GM19324 (cell line): ENCODE data around the gene ZFP30.
"Not testable (repeated sequence)": the region's sequence is repeated elsewhere in the genome, so short reads cannot be mapped to it uniquely, and the experiment has no call there.

Source experiments
- ATAC-seq: cut with Tn5 transposase; IDR thresholded peaks from one replicate; pipeline ENCODE4 v1.9.1; 2021; ENCODE audit warnings: mild to moderate bottlenecking, moderate library complexity; ENCODE audit not compliant: unreplicated experiment, low FRiP score

The ZFP30 gene

DNA sequence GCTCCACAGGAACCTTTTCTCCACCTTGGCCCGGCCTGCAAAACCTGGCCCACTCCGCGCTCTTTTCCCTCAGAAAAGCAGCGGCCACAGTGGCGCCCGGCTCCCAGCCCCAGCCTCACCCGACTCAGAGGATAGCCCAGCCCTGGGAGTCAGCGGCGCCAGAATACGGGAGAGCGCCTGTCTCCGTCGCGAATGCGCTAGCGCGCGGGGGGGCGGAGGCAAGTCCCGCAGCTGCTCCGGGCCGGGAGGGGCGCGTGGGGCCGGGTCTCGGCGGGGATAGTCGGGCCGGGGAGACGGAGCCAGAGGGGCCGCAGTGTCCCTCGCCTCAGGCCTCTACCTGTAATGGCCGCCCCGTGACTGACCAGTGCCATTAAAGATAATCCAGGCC is at the start of gene ZFP30:
ZFP30 (minus strand) TSS at position 165 of the 388 bp plus-strand sequence. CDS start 7,643 bp downstream, outside the sequence.
- ATAC-seq = peak; percentile 44

GRCh38 chr19:37699057-37699456 is 43.8 kb upstream of the ZFP30 start:
- ATAC-seq = no peak

- ATAC-seq = no peak
Measured at GRCh38 chr19:37698216-37698615, 43.0 kb upstream of the ZFP30 start.

DNA sequence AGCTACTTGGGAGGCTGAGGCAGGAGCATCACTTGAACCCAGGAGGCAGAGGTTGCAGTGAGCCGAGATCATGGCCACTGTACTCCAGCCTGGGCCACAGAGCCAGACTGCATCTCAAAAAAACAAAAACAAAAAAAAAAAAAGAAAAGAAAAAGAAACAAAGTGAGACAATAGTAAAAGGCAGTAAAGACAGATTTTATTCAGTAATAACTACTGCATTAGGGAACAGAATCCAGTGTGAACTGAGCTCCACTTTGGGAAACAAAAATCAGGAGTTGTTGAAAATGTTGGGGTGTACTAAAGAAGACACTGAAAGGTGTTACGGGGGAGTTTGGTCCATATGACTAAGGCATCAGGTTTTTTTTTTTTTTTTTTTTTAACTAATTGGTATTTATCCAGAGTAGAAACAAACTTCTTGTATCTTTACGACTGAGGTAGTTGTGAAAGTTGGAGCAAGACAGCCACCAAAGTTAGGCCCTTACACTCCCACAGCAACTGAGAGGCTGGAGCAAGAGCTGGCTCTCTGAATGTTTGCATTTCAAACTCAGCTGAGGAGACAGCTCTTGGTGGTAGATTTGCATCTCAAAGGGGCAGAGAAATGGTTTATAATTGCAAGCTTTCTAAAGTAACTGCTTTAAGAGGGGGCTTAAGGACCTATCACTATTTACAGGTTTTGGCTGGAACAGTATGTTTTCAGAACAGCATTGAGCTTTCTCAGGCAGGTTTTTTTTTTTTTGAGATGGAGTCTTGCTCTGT is 40.1 kb upstream of the ZFP30 start:
- ATAC-seq = no peak

- ATAC-seq = no peak
Measured at GRCh38 chr19:37692956-37693620, 37.8 kb upstream of the ZFP30 start.

DNA sequence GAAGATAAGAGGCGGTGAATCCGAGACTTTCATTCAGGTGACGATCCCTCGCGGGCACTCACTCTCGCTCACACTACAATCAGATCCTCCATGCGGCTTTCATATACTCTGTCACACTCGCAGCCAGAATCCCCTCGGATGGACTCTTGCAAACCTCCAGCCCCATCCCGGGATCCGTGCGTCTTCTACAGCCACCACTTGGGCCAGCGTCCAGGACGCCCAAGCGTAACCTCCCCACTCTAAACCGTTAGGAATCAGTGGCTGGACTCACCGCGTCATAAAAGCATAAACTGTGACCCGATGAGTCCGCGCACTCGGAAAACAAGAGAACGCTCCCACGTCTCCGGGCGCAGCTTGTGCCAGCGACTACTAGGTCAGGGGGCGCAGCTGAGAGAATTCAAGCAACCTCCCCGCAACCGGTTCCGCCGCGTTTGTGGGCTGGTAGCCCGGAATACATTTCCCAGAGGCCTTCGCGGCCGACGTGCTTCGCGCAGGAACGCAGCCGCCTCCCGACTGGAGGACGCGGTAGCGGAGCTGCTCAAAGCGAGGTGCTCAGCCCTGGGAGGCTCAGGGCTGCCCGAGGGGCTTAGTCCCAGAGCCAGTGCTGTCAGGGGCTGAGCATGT is 36.7 kb upstream of the ZFP30 start:
- ATAC-seq = no peak

- ATAC-seq = no peak
Measured at GRCh38 chr19:37683520-37683919, 28.3 kb upstream of the ZFP30 start.

- no peak for ATAC-seq
Measured at GRCh38 chr19:37669450-37669914, 14.2 kb upstream of the ZFP30 start.

GRCh38 chr19:37657157-37657556 is 1.9 kb upstream of the ZFP30 start:
- ATAC-seq = not testable (repeated sequence)

DNA sequence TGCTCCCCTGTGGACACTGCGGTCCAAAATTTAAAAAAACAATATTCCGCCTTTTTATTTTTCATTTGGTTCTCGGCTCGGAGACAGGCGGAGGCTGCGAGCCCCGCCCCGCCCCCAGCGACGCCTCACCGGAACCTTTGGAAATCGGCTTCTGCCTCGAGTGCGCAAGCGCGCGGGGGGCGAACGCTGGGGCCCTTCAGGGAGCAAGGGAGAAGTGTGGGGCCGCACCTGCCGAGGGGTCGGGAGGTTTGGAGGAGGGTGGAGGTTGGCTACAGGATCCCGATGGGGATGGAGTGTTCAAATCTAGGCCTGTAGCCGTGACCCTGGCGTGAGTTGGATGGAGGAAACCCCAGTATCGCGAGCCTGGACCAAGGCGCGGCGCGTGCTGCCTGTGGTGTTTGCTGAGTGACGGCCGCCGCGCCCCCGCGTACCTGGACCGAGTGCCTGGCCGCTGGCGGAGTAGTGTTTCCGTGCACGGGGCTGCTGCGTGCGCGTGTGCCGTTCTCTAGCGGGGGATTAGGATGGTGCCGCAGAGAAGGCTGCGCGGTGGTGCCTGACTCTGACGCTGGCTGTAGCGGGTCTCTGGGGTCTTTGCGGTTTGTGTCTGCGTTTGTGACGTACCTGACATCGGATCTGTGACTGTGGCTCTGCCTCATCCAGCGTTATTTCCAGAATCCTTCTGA is 565 bp upstream of the ZFP30 start:
- peak; percentile 47 for ATAC-seq

GRCh38 chr19:37654629-37655300 is 500 bp downstream of the ZFP30 start:
- ATAC-seq = peak; percentile 26

DNA sequence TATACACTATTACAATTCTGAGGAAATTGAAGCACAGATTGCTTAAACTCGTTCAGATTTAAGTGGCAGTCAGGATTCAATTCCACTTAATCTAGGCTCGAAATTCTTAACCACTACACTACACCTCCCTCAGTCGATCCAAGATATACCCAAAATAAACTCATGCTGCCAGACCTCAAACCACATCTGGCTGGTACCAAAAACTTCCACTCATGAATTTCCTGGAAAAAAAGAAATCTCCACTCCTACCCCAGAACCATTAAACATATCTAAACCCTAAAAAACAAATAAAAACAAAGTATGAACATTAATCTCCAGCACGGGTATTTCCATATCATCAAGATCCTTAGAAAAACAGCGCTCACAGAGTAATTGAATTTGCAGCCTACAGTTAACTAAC is 1.1 kb downstream of the ZFP30 start:
- ATAC-seq = no peak

DNA sequence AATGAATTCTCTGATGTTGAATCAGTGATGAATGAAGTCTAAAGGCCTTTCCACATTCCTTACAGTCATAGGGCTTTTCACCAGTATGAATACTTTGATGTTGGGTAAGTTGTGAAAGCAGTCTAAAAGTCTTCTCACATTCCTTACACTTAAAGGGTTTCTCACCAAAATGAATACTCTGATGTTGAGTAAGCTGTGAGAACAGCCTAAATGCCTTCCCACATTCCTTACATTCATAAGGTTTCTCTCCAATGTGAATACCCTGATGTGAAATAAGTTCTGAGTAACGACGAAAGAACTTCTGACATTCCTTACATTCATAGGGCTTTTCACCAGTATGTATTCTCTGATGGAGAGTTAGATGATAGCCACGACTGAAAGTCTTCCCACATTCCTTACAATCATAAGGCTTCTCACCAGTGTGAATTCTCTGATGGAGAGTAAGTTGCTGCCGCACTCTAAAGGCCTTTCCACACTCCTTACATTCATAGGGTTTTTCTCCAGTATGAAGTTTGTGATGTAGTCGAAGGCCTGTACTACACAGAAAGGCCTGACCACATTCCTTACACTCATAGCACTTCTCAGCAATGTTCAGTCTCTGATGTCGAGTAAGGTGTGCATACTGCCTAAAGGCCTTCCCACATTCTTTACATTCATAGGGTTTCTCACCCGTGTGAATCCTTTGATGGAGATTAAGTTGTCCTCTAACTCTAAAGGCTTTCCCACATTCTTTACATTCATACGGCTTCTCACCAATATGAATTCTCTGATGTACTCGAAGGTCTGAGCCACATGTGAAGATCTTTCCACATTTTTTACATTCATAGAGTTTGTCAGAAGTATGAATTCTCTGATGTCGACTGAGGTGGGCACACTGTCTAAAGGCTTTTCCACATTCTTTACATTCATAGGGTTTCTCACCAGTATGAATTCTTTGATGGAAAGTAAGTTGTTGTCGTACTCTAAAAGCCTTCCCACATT is 19.9 kb downstream of the ZFP30 start:
- no peak for ATAC-seq

- peak; percentile 44 for ATAC-seq
Measured at GRCh38 chr19:37594982-37595382, 60.3 kb downstream of the ZFP30 start.

GRCh38 chr19:37594304-37594981 is 60.8 kb downstream of the ZFP30 start, which contains the start of the genes ZNF540 and ZNF571:
ZNF540 (plus strand) TSS chr19:37594876; CDS start chr19:37598448, 3,572 bp downstream.
ZNF571 (minus strand) TSS chr19:37594792; CDS start chr19:37586676, 8,116 bp downstream.
- ATAC-seq = peak; percentile 93

DNA sequence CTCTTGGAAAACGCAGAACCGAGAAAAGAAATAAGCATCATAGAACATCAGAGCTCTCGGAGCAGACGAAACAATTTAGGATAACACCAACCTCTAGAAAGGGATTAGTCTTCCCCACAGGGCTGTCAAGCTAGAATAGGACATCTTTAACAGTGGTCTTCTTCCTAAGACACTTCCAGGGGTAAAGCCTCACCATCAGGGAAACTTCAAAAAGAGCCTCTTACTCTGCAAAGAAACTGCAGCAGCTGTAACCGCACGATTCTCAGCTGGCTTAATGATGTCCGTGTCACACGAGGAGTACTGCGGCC is 61.3 kb downstream of the ZFP30 start:
- ATAC-seq = no peak

- no peak for ATAC-seq
Measured at GRCh38 chr19:37583340-37583739, 71.9 kb downstream of the ZFP30 start.

GRCh38 chr19:37572203-37572602 is 83.1 kb downstream of the ZFP30 start:
- no peak for ATAC-seq

DNA sequence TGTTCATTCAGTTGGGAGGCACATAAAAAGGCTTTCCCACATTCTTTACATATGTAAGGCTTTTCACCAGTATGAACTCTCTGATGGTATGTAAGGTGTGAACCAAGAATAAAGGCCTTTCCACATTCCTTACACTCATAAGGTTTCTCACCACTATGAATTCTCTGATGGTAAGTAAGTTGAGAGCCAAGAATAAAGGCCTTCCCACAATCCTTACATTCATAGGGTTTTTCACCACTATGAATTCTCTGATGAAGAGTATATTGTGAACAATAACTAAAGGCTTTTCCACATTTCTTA is 89.9 kb downstream of the ZFP30 start:
- ATAC-seq = no peak
